GM19395 (cell line): ENCODE results near the gene SRSF10.

Source experiments
- ATAC-seq: cut with Tn5 transposase; IDR thresholded peaks from one replicate; pipeline ENCODE4 v1.9.1; 2021; ENCODE audit warnings: mild to moderate bottlenecking, moderate library complexity; ENCODE audit not compliant: unreplicated experiment

Gene SRSF10

GRCh38 chr1:23914921-23915320 is 65.2 kb downstream of the SRSF10 start:
- no peak for ATAC-seq
